ENCODE measurements around the gene MYH14. TPM values are rescaled to one million over a fixed set of nuclear protein-coding genes. Genes with fewer than 3 reads are reported as not detected.

Gene MYH14
- polyA plus RNA-seq, 1 of the 3 experiments (the other 2 are of a cell fraction) = 0.02 TPM

DNA sequence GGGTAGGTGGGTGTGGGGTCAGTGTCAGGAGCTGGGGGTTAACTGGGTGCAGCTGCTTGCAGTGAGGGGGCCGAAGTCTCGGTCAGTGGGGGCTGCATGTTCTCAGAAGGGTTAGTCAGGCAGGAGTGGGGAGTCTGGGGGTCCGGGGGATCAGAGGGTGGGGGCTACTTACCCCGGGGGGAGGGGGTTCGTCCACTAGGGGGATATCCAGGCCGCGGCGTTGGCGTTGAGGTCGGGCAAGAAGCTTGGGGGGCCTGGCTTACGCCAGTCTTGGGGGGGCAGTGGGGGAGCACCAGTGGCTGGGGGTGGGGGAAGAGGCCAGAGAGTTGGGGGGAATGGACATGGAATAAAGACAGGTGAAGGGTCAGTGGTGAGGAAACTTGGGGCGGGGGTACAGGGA, 116.6 kb downstream of the MYH14 start:
- Histone ChIP-seq H3K9me3 (no peaks in the 10 kb centered on the region), H3K4me2 (no peak overlapping the region), H3K36me3 (replicated peaks in 1 of 2; ENCODE audit: control insufficient read depth in 1 of 2, insufficient read depth in 2 of 2, low read length in 1 of 2) (no peaks in the 10 kb centered on the region), H3K79me2 (ENCODE audit: insufficient read depth) (no peaks in the 10 kb centered on the region), H3K4me1 (ENCODE audit: control insufficient read depth in 1 of 2, insufficient read depth in 2 of 2, low read depth in 1 of 2, low read length in 1 of 2) (peaks cover 0 to 5% of the 10 kb centered on the region in 2 experiments; a peak in 1 of 4 replicates), H3K27ac (ENCODE audit: low read depth in 2 of 2, low read length in 1 of 2) (no peak overlapping the region), H3K27me3 (ENCODE audit: insufficient read depth) (0 out of 2 replicates have a peak, but pooled peaks cover 3% of the 10 kb centered on the region), H3K9me2 (no peaks in the 10 kb centered on the region), H4K20me1 (ENCODE audit: insufficient read depth) (0 out of 2 replicates have a peak, but pooled peaks cover 2% of the 10 kb centered on the region), H3F3A (replicated peaks; ENCODE audit: insufficient read depth) (no peaks in the 10 kb centered on the region), H3K9ac (no peak overlapping the region), H3K4me3 (ENCODE audit: low read depth in 2 of 2, low read length in 1 of 2) (no peak overlapping the region), H2AFZ (ENCODE audit: low read depth) (no peak overlapping the region)
- CTCF ChIA-PET = no interaction called here
- WGBS (ENCODE audit: low lambda C conversion rate) = 75% methylated on average over 12 of the region's 12 CpGs
- POLR2A ChIA-PET = no interaction called here
- TF ChIP-seq, protein P1, sequence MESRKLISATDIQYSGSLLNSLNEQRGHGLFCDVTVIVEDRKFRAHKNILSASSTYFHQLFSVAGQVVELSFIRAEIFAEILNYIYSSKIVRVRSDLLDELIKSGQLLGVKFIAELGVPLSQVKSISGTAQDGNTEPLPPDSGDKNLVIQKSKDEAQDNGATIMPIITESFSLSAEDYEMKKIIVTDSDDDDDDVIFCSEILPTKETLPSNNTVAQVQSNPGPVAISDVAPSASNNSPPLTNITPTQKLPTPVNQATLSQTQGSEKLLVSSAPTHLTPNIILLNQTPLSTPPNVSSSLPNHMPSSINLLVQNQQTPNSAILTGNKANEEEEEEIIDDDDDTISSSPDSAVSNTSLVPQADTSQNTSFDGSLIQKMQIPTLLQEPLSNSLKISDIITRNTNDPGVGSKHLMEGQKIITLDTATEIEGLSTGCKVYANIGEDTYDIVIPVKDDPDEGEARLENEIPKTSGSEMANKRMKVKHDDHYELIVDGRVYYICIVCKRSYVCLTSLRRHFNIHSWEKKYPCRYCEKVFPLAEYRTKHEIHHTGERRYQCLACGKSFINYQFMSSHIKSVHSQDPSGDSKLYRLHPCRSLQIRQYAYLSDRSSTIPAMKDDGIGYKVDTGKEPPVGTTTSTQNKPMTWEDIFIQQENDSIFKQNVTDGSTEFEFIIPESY (IDR thresholded peaks at IDR 0.05; ENCODE audit: borderline replicate concordance, low read depth) = no peak
- TF ChIP-seq, protein P2, sequence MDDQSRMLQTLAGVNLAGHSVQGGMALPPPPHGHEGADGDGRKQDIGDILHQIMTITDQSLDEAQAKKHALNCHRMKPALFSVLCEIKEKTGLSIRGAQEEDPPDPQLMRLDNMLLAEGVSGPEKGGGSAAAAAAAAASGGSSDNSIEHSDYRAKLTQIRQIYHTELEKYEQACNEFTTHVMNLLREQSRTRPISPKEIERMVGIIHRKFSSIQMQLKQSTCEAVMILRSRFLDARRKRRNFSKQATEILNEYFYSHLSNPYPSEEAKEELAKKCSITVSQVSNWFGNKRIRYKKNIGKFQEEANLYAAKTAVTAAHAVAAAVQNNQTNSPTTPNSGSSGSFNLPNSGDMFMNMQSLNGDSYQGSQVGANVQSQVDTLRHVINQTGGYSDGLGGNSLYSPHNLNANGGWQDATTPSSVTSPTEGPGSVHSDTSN (IDR thresholded peaks at IDR 0.05) = no peak
- no peak for TF ChIP-seq FOXM1 (IDR thresholded peaks at IDR 0.05; ENCODE audit: low read depth)
- TF ChIP-seq GATA2 (CRISPR knock-in tag; IDR thresholded peaks at IDR 0.05) = no peak
- no peak for TF ChIP-seq TAF1 (IDR thresholded peaks at IDR 0.05; ENCODE audit: borderline replicate concordance, low read depth, low read length)
- TF ChIP-seq, protein P3, sequence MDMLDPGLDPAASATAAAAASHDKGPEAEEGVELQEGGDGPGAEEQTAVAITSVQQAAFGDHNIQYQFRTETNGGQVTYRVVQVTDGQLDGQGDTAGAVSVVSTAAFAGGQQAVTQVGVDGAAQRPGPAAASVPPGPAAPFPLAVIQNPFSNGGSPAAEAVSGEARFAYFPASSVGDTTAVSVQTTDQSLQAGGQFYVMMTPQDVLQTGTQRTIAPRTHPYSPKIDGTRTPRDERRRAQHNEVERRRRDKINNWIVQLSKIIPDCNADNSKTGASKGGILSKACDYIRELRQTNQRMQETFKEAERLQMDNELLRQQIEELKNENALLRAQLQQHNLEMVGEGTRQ (IDR thresholded peaks at IDR 0.05; ENCODE audit: borderline replicate concordance, low read depth, low read length) = no peak
- no peak for TF ChIP-seq NRF1 (IDR thresholded peaks at IDR 0.05; ENCODE audit: low read depth, low read length)
- TF ChIP-seq, protein P4, sequence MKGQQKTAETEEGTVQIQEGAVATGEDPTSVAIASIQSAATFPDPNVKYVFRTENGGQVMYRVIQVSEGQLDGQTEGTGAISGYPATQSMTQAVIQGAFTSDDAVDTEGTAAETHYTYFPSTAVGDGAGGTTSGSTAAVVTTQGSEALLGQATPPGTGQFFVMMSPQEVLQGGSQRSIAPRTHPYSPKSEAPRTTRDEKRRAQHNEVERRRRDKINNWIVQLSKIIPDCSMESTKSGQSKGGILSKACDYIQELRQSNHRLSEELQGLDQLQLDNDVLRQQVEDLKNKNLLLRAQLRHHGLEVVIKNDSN (IDR thresholded peaks at IDR 0.05; ENCODE audit: borderline replicate concordance, low read depth) = no peak
- no peak for TF ChIP-seq SIN3A (IDR thresholded peaks at IDR 0.05; ENCODE audit: borderline replicate concordance, low read depth, low read length)
- TF ChIP-seq FOSL2 (IDR thresholded peaks at IDR 0.05; ENCODE audit: borderline replicate concordance, low read depth) = no peak
- TF ChIP-seq MEF2A (IDR thresholded peaks at IDR 0.05; ENCODE audit: borderline replicate concordance, low read depth) = no peak
- no peak for DNase-seq

DNA sequence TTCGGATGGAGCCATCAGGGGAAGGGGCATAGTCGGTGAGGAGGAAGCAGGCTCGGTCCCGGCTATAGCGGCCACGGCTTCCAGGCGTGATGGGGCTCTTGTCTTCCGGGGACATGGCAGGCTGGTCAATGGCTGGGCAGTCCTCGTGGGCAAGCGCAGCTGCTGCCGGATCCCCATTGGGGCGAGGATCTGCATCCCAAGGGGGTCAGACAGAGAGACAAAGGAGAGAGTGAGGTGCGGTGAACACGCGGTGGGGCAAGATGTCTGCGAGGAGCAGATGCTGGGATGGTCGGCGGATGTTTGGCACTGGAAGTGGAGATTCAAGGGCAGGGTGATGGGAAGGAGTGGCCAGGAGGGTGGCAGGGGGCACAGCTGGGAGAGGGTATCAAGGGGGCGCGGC, 117.2 kb downstream of the MYH14 start:
- H3K27ac ChIP-seq (ENCODE audit: low read depth in 2 of 2, low read length in 1 of 2) = no peak overlapping the region
- DNase-seq = no peak
- no peaks in the 10 kb centered on the region for H3K9me2 ChIP-seq
- H3F3A ChIP-seq (replicated peaks; ENCODE audit: insufficient read depth) = no peaks in the 10 kb centered on the region
- no peaks in the 10 kb centered on the region for H3K36me3 ChIP-seq (replicated peaks in 1 of 2; ENCODE audit: control insufficient read depth in 1 of 2, insufficient read depth in 2 of 2, low read length in 1 of 2)
- no peak overlapping the region for H2AFZ ChIP-seq (ENCODE audit: low read depth)
- POLR2A ChIA-PET = no interaction called here
- H3K79me2 ChIP-seq (ENCODE audit: insufficient read depth) = no peaks in the 10 kb centered on the region
- H3K27me3 ChIP-seq (ENCODE audit: insufficient read depth) = no peaks in the 10 kb centered on the region
- H3K4me3 ChIP-seq (ENCODE audit: low read depth in 2 of 2, low read length in 1 of 2) = no peak overlapping the region
- H3K9me3 ChIP-seq = no peaks in the 10 kb centered on the region
- CTCF ChIA-PET = no interaction called here
- peaks cover 0 to 9% of the 10 kb centered on the region in 2 experiments; a peak in 1 of 4 replicates for H3K4me1 ChIP-seq (ENCODE audit: control insufficient read depth in 1 of 2, insufficient read depth in 2 of 2, low read depth in 1 of 2, low read length in 1 of 2)
- H3K9ac ChIP-seq = no peak overlapping the region
- H4K20me1 ChIP-seq (ENCODE audit: insufficient read depth) = 0 out of 2 replicates have a peak, but pooled peaks cover 3% of the 10 kb centered on the region
- WGBS (ENCODE audit: low lambda C conversion rate) = 72% methylated on average over 18 of the region's 20 CpGs
- no peak overlapping the region for H3K4me2 ChIP-seq
- TF ChIP-seq, protein P5, sequence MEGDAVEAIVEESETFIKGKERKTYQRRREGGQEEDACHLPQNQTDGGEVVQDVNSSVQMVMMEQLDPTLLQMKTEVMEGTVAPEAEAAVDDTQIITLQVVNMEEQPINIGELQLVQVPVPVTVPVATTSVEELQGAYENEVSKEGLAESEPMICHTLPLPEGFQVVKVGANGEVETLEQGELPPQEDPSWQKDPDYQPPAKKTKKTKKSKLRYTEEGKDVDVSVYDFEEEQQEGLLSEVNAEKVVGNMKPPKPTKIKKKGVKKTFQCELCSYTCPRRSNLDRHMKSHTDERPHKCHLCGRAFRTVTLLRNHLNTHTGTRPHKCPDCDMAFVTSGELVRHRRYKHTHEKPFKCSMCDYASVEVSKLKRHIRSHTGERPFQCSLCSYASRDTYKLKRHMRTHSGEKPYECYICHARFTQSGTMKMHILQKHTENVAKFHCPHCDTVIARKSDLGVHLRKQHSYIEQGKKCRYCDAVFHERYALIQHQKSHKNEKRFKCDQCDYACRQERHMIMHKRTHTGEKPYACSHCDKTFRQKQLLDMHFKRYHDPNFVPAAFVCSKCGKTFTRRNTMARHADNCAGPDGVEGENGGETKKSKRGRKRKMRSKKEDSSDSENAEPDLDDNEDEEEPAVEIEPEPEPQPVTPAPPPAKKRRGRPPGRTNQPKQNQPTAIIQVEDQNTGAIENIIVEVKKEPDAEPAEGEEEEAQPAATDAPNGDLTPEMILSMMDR (IDR thresholded peaks at IDR 0.05) = no peak
- no peak for TF ChIP-seq YY1 (IDR thresholded peaks at IDR 0.05; ENCODE audit: low read depth)
- TF ChIP-seq RXRA (IDR thresholded peaks at IDR 0.05; ENCODE audit: borderline replicate concordance, low read depth) = no peak
- no peak for TF ChIP-seq CHD2 (IDR thresholded peaks at IDR 0.05; ENCODE audit: low read length, partially characterized antibody)
- TF ChIP-seq NRF1 (IDR thresholded peaks at IDR 0.05; ENCODE audit: low read depth, low read length) = no peak
- TF ChIP-seq JUND (IDR thresholded peaks at IDR 0.05) = no peak
- TF ChIP-seq, protein P2 (IDR thresholded peaks at IDR 0.05) = no peak
- TF ChIP-seq SIN3A (IDR thresholded peaks at IDR 0.05; ENCODE audit: borderline replicate concordance, low read depth, low read length) = no peak
- no peak for TF ChIP-seq ELF1 (IDR thresholded peaks at IDR 0.05)
- TF ChIP-seq EZH2phosphoT487 (IDR thresholded peaks at IDR 0.05; ENCODE audit: borderline replicate concordance, low read depth) = no peak
- TF ChIP-seq NFIC (IDR thresholded peaks at IDR 0.05; ENCODE audit: borderline replicate concordance) = no peak
- no peak for TF ChIP-seq TAF1 (IDR thresholded peaks at IDR 0.05; ENCODE audit: borderline replicate concordance, low read depth, low read length)
- no peak for TF ChIP-seq SMC3 (IDR thresholded peaks at IDR 0.05; ENCODE audit: low read depth, low read length)

Measured in SK-N-SH (cell line).